WTC11 (cell line): Measurements from ENCODE around the gene C20orf204. TPM values are rescaled to one million over a fixed set of nuclear protein-coding genes. Genes with fewer than 3 reads are reported as not detected.

Source experiments
- ATAC-seq: fragments of 200-7000 bp; cut with Tn5 transposase; 2 replicates; pipeline ENCODE4 v1.10.0; 2021; ENCODE audit warnings: mild to moderate bottlenecking, moderate library complexity
- CTCF ChIA-PET: fragments of 300-600 bp; sonication (Branson Sonifier 250); formaldehyde crosslinking; loops from one replicate; lab custom pipeline; 2021; ENCODE audit warnings: antibody characterized with exemption; lab: Charles Lee
- POLR2A ChIA-PET: fragments of 350-600 bp; sonication (Branson Sonifier 250); formaldehyde crosslinking; loops from one replicate; lab custom pipeline; 2021; ENCODE audit warnings: antibody characterized with exemption; lab: Charles Lee
- DNase-seq: peaks from one replicate; pipeline ENCODE4 v3.0.0; 2021; ENCODE audit warnings: low spot score
- H3K27ac Mint-ChIP-seq: 2 replicates; pipeline ENCODE4 v1.8.0; 2021; ENCODE audit warnings: mixed read lengths
- H3K27me3 Mint-ChIP-seq: 2 replicates; pipeline ENCODE4 v1.8.0; 2021; ENCODE audit warnings: low read depth, mild to moderate bottlenecking, moderate library complexity, mixed read lengths
- H3K36me3 Mint-ChIP-seq: 2 replicates; pipeline ENCODE4 v1.8.0; 2021; ENCODE audit warnings: mixed read lengths
- H3K4me1 Mint-ChIP-seq: 2 replicates; pipeline ENCODE4 v1.8.0; 2022; ENCODE audit warnings: mixed read lengths
- H3K4me3 Mint-ChIP-seq: 2 replicates; pipeline ENCODE4 v1.8.0; 2021; ENCODE audit warnings: mild to moderate bottlenecking, moderate library complexity, mixed read lengths
- H3K9me3 Mint-ChIP-seq: 2 replicates; pipeline ENCODE4 v1.8.0; 2021; ENCODE audit warnings: mixed read lengths
- ATF3 ChIP-seq: sonication (generic); formaldehyde crosslinking; conservative IDR thresholded peaks from 2 replicates; pipeline ENCODE4 v1.8.1; 2022; ENCODE audit warnings: mild to moderate bottlenecking, missing genetic modification reagents
- FOXK1 ChIP-seq: sonication (generic); formaldehyde crosslinking; IDR thresholded peaks from 2 replicates; pipeline ENCODE4 v1.8.0; 2022; ENCODE audit warnings: mild to moderate bottlenecking, moderate library complexity, missing genetic modification reagents
- IRF2 ChIP-seq: sonication (generic); formaldehyde crosslinking; IDR thresholded peaks from 2 replicates; pipeline ENCODE4 v1.8.0; 2022; ENCODE audit warnings: low read depth, missing genetic modification reagents, borderline replicate concordance
- MLX ChIP-seq: sonication (generic); formaldehyde crosslinking; IDR thresholded peaks from 2 replicates; pipeline ENCODE4 v1.8.1; 2023; ENCODE audit warnings: mild to moderate bottlenecking, missing genetic modification reagents, moderate library complexity
- MXD4 ChIP-seq: fragments of 250-450 bp; sonication (Bioruptor Pico); IDR thresholded peaks from 2 replicates; pipeline ENCODE4 v1.8.0; 2021; ENCODE audit warnings: mild to moderate bottlenecking, moderate library complexity, borderline replicate concordance
- OVOL2 ChIP-seq: fragments of 250-450 bp; sonication (Bioruptor Pico); IDR thresholded peaks from 2 replicates; pipeline ENCODE4 v1.9.0; 2021; ENCODE audit warnings: mild to moderate bottlenecking, borderline replicate concordance
- PRDM15 ChIP-seq: sonication (generic); formaldehyde crosslinking; IDR thresholded peaks from 2 replicates; pipeline ENCODE4 v1.8.0; 2022; ENCODE audit warnings: missing genetic modification reagents
- PREB ChIP-seq: sonication (generic); formaldehyde crosslinking; IDR thresholded peaks from 2 replicates; pipeline ENCODE4 v1.8.1; 2022; ENCODE audit warnings: mild to moderate bottlenecking, missing genetic modification reagents, moderate library complexity, borderline replicate concordance
- TEAD4 ChIP-seq: sonication (generic); formaldehyde crosslinking; IDR thresholded peaks from 2 replicates; pipeline ENCODE4 v1.8.0; 2022; ENCODE audit warnings: mild to moderate bottlenecking, missing genetic modification reagents
- USF1 ChIP-seq: sonication (generic); formaldehyde crosslinking; IDR thresholded peaks from 2 replicates; pipeline ENCODE4 v1.8.0; 2022; ENCODE audit warnings: mild to moderate bottlenecking, missing genetic modification reagents
- ZNF138 ChIP-seq: sonication (generic); formaldehyde crosslinking; conservative IDR thresholded peaks from 2 replicates; pipeline ENCODE4 v1.8.1; 2022; ENCODE audit warnings: mild to moderate bottlenecking, moderate library complexity, missing genetic modification reagents
- ZNF232 ChIP-seq: sonication (generic); formaldehyde crosslinking; IDR thresholded peaks from 2 replicates; pipeline ENCODE4 v1.8.0; 2022; ENCODE audit warnings: mild to moderate bottlenecking, missing genetic modification reagents
- ZNF425 ChIP-seq: fragments of 250-450 bp; sonication (Bioruptor Pico); conservative IDR thresholded peaks from 2 replicates; pipeline ENCODE4 v1.9.0; 2021; ENCODE audit warnings: mild to moderate bottlenecking
- ZNF671 ChIP-seq: fragments of 250-450 bp; sonication (Bioruptor Pico); IDR thresholded peaks from 2 replicates; pipeline ENCODE4 v1.8.0; 2021; ENCODE audit warnings: mild to moderate bottlenecking
- ZSCAN18 ChIP-seq: fragments of 250-450 bp; sonication (Bioruptor Pico); IDR thresholded peaks from 2 replicates; pipeline ENCODE4 v2.1.2; 2022; ENCODE audit warnings: mild to moderate bottlenecking, moderate library complexity
- total RNA-seq: library from RNA; stranded (reverse); gene quantifications from 3 replicates; pipeline ENCODE4 v1.2.3, GENCODE V29; 2021

Gene C20orf204
- total RNA-seq, 1 experiment from 2014 or later, result 2.1 TPM

GRCh38 chr20:64051561-64052325 lies 15.8 kb downstream of the C20orf204 start:
- H3K4me1 Mint-ChIP-seq, result peaks cover 14% of the 10 kb centered on the region
- TF ChIP-seq ATF3 (CRISPR knock-in tag) (no peak), USF1 (CRISPR knock-in tag) (no peak), FOXK1 (no peak), OVOL2 (CRISPR knock-in tag) (no peak), ZSCAN18 (CRISPR knock-in tag) (no peak), TEAD4 (no peak), ZNF232 (CRISPR knock-in tag) (no peak), ZNF138 (no peak), IRF2 (CRISPR knock-in tag) (no peak), ZNF425 (CRISPR knock-in tag) (no peak), PRDM15 (CRISPR knock-in tag) (no peak), ZNF671 (CRISPR knock-in tag) (no peak), MLX (no peak), PREB (CRISPR knock-in tag) (no peak), MXD4 (CRISPR knock-in tag) (no peak)
- TF ChIP-seq, all 79 proteins: peak for 0
- Mint-ChIP-seq H3K36me3 (no peaks in the 10 kb centered on the region), H3K9me3 (no peaks in the 10 kb centered on the region), H3K27ac (no peak overlapping the region), H3K4me3 (no peak overlapping the region), H3K27me3 (peaks cover 43% of the 10 kb centered on the region)
- ChIA-PET CTCF (interaction anchor here (0.6 to 3.4 kb wide), 5 partner anchors 12 to 141 kb away, joined by 3 to 53 read pairs (median 6); partner anchors contain the start of gene LKAAEAR1), POLR2A (no interaction called here)
- DNase-seq, result no peak
- no peak for ATAC-seq
